BJ (cell line): ENCODE measurements around the gene STYXL2. TPM values are rescaled to one million over a fixed set of nuclear protein-coding genes. Genes with fewer than 3 reads are reported as not detected.
A peak's percentile ranks its signal among the peaks of the same experiment; 100 is the strongest.

Experiments used
- CTCF ChIA-PET: fragments of 350-600 bp; formaldehyde crosslinking; extraction: SDS; loops from one replicate; lab custom pipeline; 2021; ENCODE audit warnings: antibody characterized with exemption, inconsistent platforms; lab: Yijun Ruan, JAX
- POLR2A ChIA-PET: fragments of 300-600 bp; sonication (Branson Sonifier 250); formaldehyde crosslinking; extraction: SDS; loops from one replicate; lab custom pipeline; 2021; ENCODE audit warnings: antibody characterized with exemption; lab: Charles Lee
- DNase-seq: peaks from one replicate; pipeline ENCODE4 v3.0.0-alpha.2; 2011; ENCODE audit warnings: low read depth
- H3K27me3 ChIP-seq: 2 replicates; pipeline ENCODE4 v1.6.0; 2011; ENCODE audit warnings: low read length; ENCODE audit not compliant: control insufficient read depth, insufficient read depth
- H3K36me3 ChIP-seq: 2 replicates; pipeline ENCODE4 v1.5.1; 2011; ENCODE audit warnings: low read length; ENCODE audit not compliant: control insufficient read depth, insufficient read depth
- H3K4me3 ChIP-seq: 2 replicates; pipeline ENCODE4 v1.5.1; 2011; ENCODE audit warnings: low read depth, mild to moderate bottlenecking, control low read depth, low read length
- polyA plus RNA-seq: library from polyadenylated mRNA; depleted of rRNA; stranded (reverse); fragments of >200 nt; gene quantifications from 2 replicates; pipeline ENCODE4 v1.2.3, GENCODE V29; 2011
- TF ChIP-seq, protein P1 (sequence below): IDR thresholded peaks from 2 replicates; pipeline ENCODE4 v1.5.1; 2011; ENCODE audit warnings: low read depth, mild to moderate bottlenecking, control low read depth, inconsistent platforms, low read length, moderate library complexity; ENCODE audit not compliant: insufficient read depth

The STYXL2 gene
- polyA plus RNA-seq, 1 experiment = not detected

DNA sequence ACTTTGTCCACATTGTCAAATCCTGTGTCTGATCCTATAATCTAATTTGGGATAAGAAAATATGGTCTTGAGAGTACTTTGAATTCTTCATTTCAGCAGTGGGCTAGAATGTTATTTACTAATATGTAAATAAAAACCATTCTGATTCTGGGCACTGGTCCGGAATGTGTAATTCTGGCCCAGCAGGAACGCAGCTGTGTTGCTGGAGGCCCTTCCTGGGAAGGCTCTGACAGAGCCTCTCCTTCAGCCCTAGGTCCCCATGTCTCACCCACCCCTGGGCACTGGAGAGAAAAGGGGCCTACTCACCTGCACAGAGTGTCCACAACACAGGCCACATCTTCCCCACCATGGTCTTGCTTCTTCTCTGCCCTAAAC, 3.9 kb upstream of the STYXL2 start:
- POLR2A ChIA-PET = no interaction called here

DNA sequence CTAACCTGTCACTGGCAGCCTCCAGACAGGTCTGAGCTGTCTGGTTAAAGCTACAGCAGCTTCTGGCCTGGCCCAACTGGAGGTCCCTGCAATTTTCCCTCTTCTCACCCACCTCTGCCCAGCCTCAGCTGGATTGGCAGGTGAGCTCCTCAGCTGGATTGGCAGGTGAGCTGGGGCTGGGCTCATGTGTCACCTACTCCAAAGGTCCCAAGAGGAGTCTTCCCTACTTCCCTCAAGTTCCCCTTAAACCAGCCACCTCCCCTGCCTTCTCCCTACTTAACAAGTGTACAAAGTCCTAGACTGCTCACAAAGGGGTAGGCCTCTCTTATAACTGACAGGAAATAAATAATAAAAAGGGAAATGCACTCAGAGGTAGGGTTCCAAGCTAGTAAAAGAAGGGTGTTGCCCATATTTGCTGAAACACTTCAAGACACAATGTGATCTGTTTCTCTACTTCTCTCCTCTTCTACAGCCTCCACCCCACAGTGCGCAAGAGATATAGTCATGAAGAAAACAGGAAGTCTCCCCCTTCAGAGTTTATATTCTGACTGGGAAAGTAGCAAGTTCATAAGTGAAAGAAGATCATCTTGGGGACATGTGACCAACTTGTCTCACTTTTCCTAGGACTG, 3.4 kb upstream of the STYXL2 start, which contains the start of gene GPA33:
Gene GPA33, minus strand, starts transcription at position 64 of the 629 bp plus-strand sequence. CDS start 90 bp downstream, outside the sequence.
- TF ChIP-seq, protein P1, sequence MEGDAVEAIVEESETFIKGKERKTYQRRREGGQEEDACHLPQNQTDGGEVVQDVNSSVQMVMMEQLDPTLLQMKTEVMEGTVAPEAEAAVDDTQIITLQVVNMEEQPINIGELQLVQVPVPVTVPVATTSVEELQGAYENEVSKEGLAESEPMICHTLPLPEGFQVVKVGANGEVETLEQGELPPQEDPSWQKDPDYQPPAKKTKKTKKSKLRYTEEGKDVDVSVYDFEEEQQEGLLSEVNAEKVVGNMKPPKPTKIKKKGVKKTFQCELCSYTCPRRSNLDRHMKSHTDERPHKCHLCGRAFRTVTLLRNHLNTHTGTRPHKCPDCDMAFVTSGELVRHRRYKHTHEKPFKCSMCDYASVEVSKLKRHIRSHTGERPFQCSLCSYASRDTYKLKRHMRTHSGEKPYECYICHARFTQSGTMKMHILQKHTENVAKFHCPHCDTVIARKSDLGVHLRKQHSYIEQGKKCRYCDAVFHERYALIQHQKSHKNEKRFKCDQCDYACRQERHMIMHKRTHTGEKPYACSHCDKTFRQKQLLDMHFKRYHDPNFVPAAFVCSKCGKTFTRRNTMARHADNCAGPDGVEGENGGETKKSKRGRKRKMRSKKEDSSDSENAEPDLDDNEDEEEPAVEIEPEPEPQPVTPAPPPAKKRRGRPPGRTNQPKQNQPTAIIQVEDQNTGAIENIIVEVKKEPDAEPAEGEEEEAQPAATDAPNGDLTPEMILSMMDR = no peak
- ChIA-PET CTCF (no interaction called here), POLR2A (no interaction called here)
- no peak for DNase-seq
- no peaks in the 10 kb centered on the region for H3K36me3 ChIP-seq
- no peaks in the 10 kb centered on the region; the same call in 1 of the 2 replicates for H3K27me3 ChIP-seq
- no peak within 1 kb of the TSS for H3K4me3 ChIP-seq

More for the DNA sequence above, 3.9 kb upstream of the STYXL2 start:
- H3K27me3 ChIP-seq = no peaks in the 10 kb centered on the region; the same call in 1 of the 2 replicates
- CTCF ChIA-PET = no interaction called here
- TF ChIP-seq, protein P1 = no peak
- no peaks in the 10 kb centered on the region for H3K36me3 ChIP-seq
- no peak for DNase-seq
- H3K4me3 ChIP-seq = no peak overlapping the region

DNA sequence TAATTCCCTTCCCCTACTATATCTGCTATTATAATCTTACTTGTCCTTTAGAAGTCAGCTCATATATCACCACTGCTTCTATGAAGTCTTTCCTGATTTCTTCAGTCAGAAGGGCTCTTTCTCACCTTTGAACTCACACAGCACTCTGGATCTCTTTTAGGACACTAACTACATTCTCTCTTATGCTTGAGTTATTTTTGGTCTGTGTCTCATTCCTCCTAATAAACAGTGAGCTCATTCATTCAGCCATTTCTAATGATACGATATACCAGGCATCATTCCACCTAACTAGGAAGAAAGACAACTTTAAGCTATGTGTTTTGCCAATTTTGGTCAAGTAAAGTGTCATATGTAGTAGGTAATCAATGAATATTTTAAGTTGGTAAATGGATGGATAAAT, 1.2 kb upstream of the STYXL2 start:
- TF ChIP-seq, protein P1 = no peak
- H3K27me3 ChIP-seq = no peaks in the 10 kb centered on the region; the same call in 1 of the 2 replicates
- no peaks in the 10 kb centered on the region for H3K36me3 ChIP-seq
- POLR2A ChIA-PET = no interaction called here
- H3K4me3 ChIP-seq = no peak overlapping the region
- CTCF ChIA-PET = no interaction called here
- no peak for DNase-seq

DNA sequence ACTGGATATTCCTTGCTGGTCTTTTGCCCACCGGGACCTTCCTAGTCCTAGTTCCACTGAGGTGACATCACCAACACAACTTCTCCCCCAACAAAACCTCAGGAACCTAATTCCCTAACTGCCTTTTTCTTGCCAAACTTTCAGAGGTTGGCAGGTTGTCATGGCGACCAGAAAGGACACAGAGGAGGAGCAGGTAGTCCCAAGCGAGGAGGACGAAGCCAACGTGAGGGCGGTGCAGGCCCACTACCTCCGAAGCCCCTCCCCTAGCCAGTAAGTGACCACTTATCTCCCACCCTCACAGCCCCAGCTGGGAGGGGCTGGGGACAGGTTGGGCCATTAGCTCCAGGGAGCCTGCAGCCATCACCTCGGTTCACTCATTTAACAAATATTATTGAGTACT, 815 bp downstream of the STYXL2 start:
- ChIA-PET POLR2A (no interaction called here), CTCF (interaction anchor here (1.3 kb wide), 1 partner anchor 36 kb away, joined by 3 read pairs; no protein-coding TSS in a partner anchor)
- DNase-seq = no peak
- Histone ChIP-seq H3K4me3 (no peak overlapping the region), H3K36me3 (no peaks in the 10 kb centered on the region), H3K27me3 (no peaks in the 10 kb centered on the region)
- TF ChIP-seq, protein P1 = no peak

DNA sequence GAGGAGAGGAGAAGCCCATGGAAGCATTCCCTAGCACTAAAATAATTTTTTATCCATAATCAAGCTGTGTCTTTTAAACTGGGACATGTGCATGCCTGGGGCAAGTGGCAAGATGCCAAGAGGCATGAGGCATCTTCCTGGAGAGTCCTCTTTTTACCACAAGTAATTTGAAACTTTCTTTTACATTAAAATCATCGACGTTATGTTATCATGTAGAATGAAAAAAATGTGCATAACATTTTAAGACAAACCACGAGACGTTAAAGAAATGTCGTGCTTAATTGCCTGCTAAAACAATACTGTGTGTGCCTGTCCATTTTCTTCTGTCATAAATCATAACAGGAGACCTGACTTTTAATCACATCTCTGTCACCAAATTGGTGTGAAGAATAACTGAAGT, 1.5 kb downstream of the STYXL2 start:
- Histone ChIP-seq H3K4me3 (no peak overlapping the region), H3K36me3 (no peaks in the 10 kb centered on the region), H3K27me3 (no peaks in the 10 kb centered on the region)
- ChIA-PET POLR2A (no interaction called here), CTCF (no interaction called here)
- peak; percentile 9 for DNase-seq
- TF ChIP-seq, protein P1 = no peak
